Measurements from ENCODE around the gene TMEM247.
"Not testable (repeated sequence)": the region's sequence is repeated elsewhere in the genome, so short reads cannot be mapped to it uniquely, and the experiment has no call there.

Gene TMEM247

GRCh38 chr2:46462936-46463335, 16.4 kb upstream of the TMEM247 start:
- no peak for TF ChIP-seq CTCF (IDR thresholded peaks at IDR 0.05; ENCODE audit: insufficient read depth, low read length, poor library complexity, severe bottlenecking)
- Histone ChIP-seq H3K36me3 (ENCODE audit: control insufficient read depth, insufficient read depth, low read length) (no peaks in the 10 kb centered on the region), H3K27me3 (replicated peaks; ENCODE audit: control insufficient read depth, insufficient read depth, low read length) (no peaks in the 10 kb centered on the region), H3K4me3 (replicated peaks; ENCODE audit: low read depth, low read length) (no peak overlapping the region)
- no peak for DNase-seq (ENCODE audit: extremely low read depth, insufficient read length)

GRCh38 chr2:46469116-46469515, 10.2 kb upstream of the TMEM247 start:
- no peak overlapping the region for H3K4me3 ChIP-seq (replicated peaks; ENCODE audit: low read depth, low read length)
- TF ChIP-seq CTCF (IDR thresholded peaks at IDR 0.05; ENCODE audit: insufficient read depth, low read length, poor library complexity, severe bottlenecking), result no peak
- no peak for DNase-seq (ENCODE audit: extremely low read depth, insufficient read length)
- H3K27me3 ChIP-seq (replicated peaks; ENCODE audit: control insufficient read depth, insufficient read depth, low read length), result no peaks in the 10 kb centered on the region
- no peaks in the 10 kb centered on the region for H3K36me3 ChIP-seq (ENCODE audit: control insufficient read depth, insufficient read depth, low read length)

GRCh38 chr2:46469700-46470099, 9.7 kb upstream of the TMEM247 start:
- no peaks in the 10 kb centered on the region for H3K36me3 ChIP-seq (ENCODE audit: control insufficient read depth, insufficient read depth, low read length)
- TF ChIP-seq CTCF (IDR thresholded peaks at IDR 0.05; ENCODE audit: insufficient read depth, low read length, poor library complexity, severe bottlenecking), result no peak
- H3K27me3 ChIP-seq (replicated peaks; ENCODE audit: control insufficient read depth, insufficient read depth, low read length), result no peaks in the 10 kb centered on the region
- DNase-seq (ENCODE audit: extremely low read depth, insufficient read length), result no peak
- H3K4me3 ChIP-seq (replicated peaks; ENCODE audit: low read depth, low read length), result no peak overlapping the region

- no peak for DNase-seq (ENCODE audit: extremely low read depth, insufficient read length)
Observed at GRCh38 chr2:46470114-46470628, 9.2 kb upstream of the TMEM247 start.

GRCh38 chr2:46471019-46471583, 8.3 kb upstream of the TMEM247 start:
- Histone ChIP-seq H3K36me3 (ENCODE audit: control insufficient read depth, insufficient read depth, low read length) (no peaks in the 10 kb centered on the region), H3K27me3 (replicated peaks; ENCODE audit: control insufficient read depth, insufficient read depth, low read length) (no peaks in the 10 kb centered on the region), H3K4me3 (replicated peaks; ENCODE audit: low read depth, low read length) (no peak overlapping the region)
- no peak for TF ChIP-seq CTCF (IDR thresholded peaks at IDR 0.05; ENCODE audit: insufficient read depth, low read length, poor library complexity, severe bottlenecking)
- no peak for DNase-seq (ENCODE audit: extremely low read depth, insufficient read length)

More at GRCh38 chr2:46470114-46470628, 9.2 kb upstream of the TMEM247 start:
- Histone ChIP-seq H3K36me3 (ENCODE audit: control insufficient read depth, insufficient read depth, low read length) (no peaks in the 10 kb centered on the region), H3K27me3 (replicated peaks; ENCODE audit: control insufficient read depth, insufficient read depth, low read length) (no peaks in the 10 kb centered on the region), H3K4me3 (replicated peaks; ENCODE audit: low read depth, low read length) (no peak overlapping the region)
- no peak for TF ChIP-seq CTCF (IDR thresholded peaks at IDR 0.05; ENCODE audit: insufficient read depth, low read length, poor library complexity, severe bottlenecking)

- Histone ChIP-seq H3K36me3 (ENCODE audit: control insufficient read depth, insufficient read depth, low read length) (no peaks in the 10 kb centered on the region), H3K4me3 (replicated peaks; ENCODE audit: low read depth, low read length) (no peak overlapping the region), H3K27me3 (replicated peaks; ENCODE audit: control insufficient read depth, insufficient read depth, low read length) (no peaks in the 10 kb centered on the region)
- DNase-seq (ENCODE audit: extremely low read depth, insufficient read length), result no peak
- no peak for TF ChIP-seq CTCF (IDR thresholded peaks at IDR 0.05; ENCODE audit: insufficient read depth, low read length, poor library complexity, severe bottlenecking)
Observed at GRCh38 chr2:46471697-46472096, 7.7 kb upstream of the TMEM247 start.

GRCh38 chr2:46472165-46472564, 7.2 kb upstream of the TMEM247 start:
- H3K4me3 ChIP-seq (replicated peaks; ENCODE audit: low read depth, low read length); H3K27me3 ChIP-seq (replicated peaks; ENCODE audit: control insufficient read depth, insufficient read depth, low read length); H3K36me3 ChIP-seq (ENCODE audit: control insufficient read depth, insufficient read depth, low read length); DNase-seq (ENCODE audit: extremely low read depth, insufficient read length): not testable (repeated sequence)

GRCh38 chr2:46477462-46477861, 1.9 kb upstream of the TMEM247 start:
- not testable (repeated sequence) for H3K27me3 ChIP-seq (replicated peaks; ENCODE audit: control insufficient read depth, insufficient read depth, low read length); H3K36me3 ChIP-seq (ENCODE audit: control insufficient read depth, insufficient read depth, low read length); H3K4me3 ChIP-seq (replicated peaks; ENCODE audit: low read depth, low read length); DNase-seq (ENCODE audit: extremely low read depth, insufficient read length)

Data from GM06990 (cell line).